Left forelimb (tissue), 1 donor: ENCODE results near the gene PJA1.

ENCODE experiments used
- DNase-seq: peaks from one replicate; pipeline ENCODE4 v3.0.0-alpha.2; 2018; ENCODE audit warnings: low spot score

The PJA1 gene

GRCh38 chrX:69142788-69143469, 22.3 kb downstream of the PJA1 start:
- DNase-seq: no peak

- DNase-seq: no peak
Observed at GRCh38 chrX:69140837-69141236, 24.4 kb downstream of the PJA1 start.

GRCh38 chrX:69139516-69139915, 25.7 kb downstream of the PJA1 start:
- DNase-seq: no peak

GRCh38 chrX:69138512-69138911, 26.7 kb downstream of the PJA1 start:
- no peak for DNase-seq

- no peak for DNase-seq
Observed at GRCh38 chrX:69138118-69138390, 27.2 kb downstream of the PJA1 start.

- DNase-seq: peak; percentile 68
Observed at GRCh38 chrX:69137371-69138117, 27.7 kb downstream of the PJA1 start.

GRCh38 chrX:69136546-69137331, 28.5 kb downstream of the PJA1 start:
- DNase-seq: peak; percentile 80

- no peak for DNase-seq
Observed at GRCh38 chrX:69133921-69134542, 31.2 kb downstream of the PJA1 start.

- no peak for DNase-seq
Observed at GRCh38 chrX:69131886-69132285, 33.4 kb downstream of the PJA1 start.

- no peak for DNase-seq
Observed at GRCh38 chrX:69130439-69130838, 34.8 kb downstream of the PJA1 start.

GRCh38 chrX:69128588-69128987, 36.7 kb downstream of the PJA1 start:
- no peak for DNase-seq

- no peak for DNase-seq
Observed at GRCh38 chrX:69127466-69127865, 37.8 kb downstream of the PJA1 start.

- DNase-seq: no peak
Observed at GRCh38 chrX:69126642-69127041, 38.6 kb downstream of the PJA1 start.

GRCh38 chrX:69125094-69125493, 40.2 kb downstream of the PJA1 start:
- DNase-seq: no peak

- DNase-seq: no peak
Observed at GRCh38 chrX:69124108-69124507, 41.1 kb downstream of the PJA1 start.

GRCh38 chrX:69123481-69123880, 41.8 kb downstream of the PJA1 start:
- DNase-seq: no peak

- DNase-seq: no peak
Observed at GRCh38 chrX:69121321-69122000, 43.8 kb downstream of the PJA1 start.

- no peak for DNase-seq
Observed at GRCh38 chrX:69120476-69120875, 44.8 kb downstream of the PJA1 start.

GRCh38 chrX:69119122-69119521, 46.1 kb downstream of the PJA1 start:
- no peak for DNase-seq

- DNase-seq: no peak
Observed at GRCh38 chrX:69117876-69118526, 47.3 kb downstream of the PJA1 start.

- no peak for DNase-seq
Observed at GRCh38 chrX:69116077-69116476, 49.2 kb downstream of the PJA1 start.

GRCh38 chrX:69113723-69114122, 51.5 kb downstream of the PJA1 start:
- no peak for DNase-seq
